Lower leg skin (tissue), 3 donors: ENCODE results near the gene ADAMTSL1.

ENCODE experiments used
- CTCF ChIP-seq, 3 donors: fragments of 450-650 bp; IDR thresholded peaks; one replicate each; pipeline ENCODE4 v1.5.1; 2016; ENCODE audit warnings: antibody characterized with exemption in 3 of 3, mild to moderate bottlenecking in 3 of 3, moderate library complexity in 2 of 3
- POLR2A ChIP-seq, 2 donors: fragments of 450-650 bp; IDR thresholded peaks; one replicate each; pipeline ENCODE4 v1.6.1; 2016 to 2017; ENCODE audit warnings: antibody characterized with exemption in 2 of 2, mild to moderate bottlenecking in 1 of 2, moderate library complexity in 1 of 2

GRCh38 chr9:18793122-18793521, 319.2 kb downstream of the ADAMTSL1 start:
- no peak for TF ChIP-seq CTCF (IDR thresholded peaks at IDR 0.05)
- no peak for TF ChIP-seq POLR2A (IDR thresholded peaks at IDR 0.05)
